Gastroesophageal sphincter (tissue), 3 donors: Measurements from ENCODE around the gene FAM117A.

Experiments
- POLR2A ChIP-seq, 2 donors: fragments of 450-650 bp; IDR thresholded peaks; one replicate each; pipeline ENCODE4 v1.6.1; 2017; ENCODE audit warnings: antibody characterized with exemption in 2 of 2, mild to moderate bottlenecking in 2 of 2, moderate library complexity in 1 of 2
- TF ChIP-seq, protein P1 (sequence below), 4 experiments: fragments of 200-600 bp in 2 of 4; fragments of 450-650 bp in 2 of 4; sonication (generic) in 1 of 4; IDR thresholded peaks; one replicate each; pipeline ENCODE4 v1.5.1; 2017 to 2019; ENCODE audit warnings: antibody characterized with exemption in 4 of 4, mild to moderate bottlenecking in 2 of 4, moderate library complexity in 2 of 4

DNA sequence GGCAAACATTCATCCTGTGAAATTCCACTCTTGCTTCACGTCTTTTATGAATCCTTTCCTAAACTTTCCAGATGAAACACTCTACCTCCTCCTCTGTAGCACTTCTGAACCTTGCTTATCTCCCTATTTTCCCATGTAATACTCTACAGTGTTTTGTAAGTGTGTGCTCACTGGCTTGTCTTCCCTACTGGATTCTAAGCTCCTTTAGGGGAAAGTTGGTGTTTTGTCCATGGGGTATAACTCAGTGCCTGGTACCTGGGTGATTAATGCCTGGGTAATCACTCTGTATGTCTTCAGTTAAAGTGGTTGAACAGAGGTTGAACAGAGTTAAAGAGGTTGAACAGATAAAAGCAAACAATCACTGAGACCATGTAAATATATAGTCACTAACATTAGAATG is 20.7 kb upstream of the FAM117A start:
- TF ChIP-seq, protein P1, sequence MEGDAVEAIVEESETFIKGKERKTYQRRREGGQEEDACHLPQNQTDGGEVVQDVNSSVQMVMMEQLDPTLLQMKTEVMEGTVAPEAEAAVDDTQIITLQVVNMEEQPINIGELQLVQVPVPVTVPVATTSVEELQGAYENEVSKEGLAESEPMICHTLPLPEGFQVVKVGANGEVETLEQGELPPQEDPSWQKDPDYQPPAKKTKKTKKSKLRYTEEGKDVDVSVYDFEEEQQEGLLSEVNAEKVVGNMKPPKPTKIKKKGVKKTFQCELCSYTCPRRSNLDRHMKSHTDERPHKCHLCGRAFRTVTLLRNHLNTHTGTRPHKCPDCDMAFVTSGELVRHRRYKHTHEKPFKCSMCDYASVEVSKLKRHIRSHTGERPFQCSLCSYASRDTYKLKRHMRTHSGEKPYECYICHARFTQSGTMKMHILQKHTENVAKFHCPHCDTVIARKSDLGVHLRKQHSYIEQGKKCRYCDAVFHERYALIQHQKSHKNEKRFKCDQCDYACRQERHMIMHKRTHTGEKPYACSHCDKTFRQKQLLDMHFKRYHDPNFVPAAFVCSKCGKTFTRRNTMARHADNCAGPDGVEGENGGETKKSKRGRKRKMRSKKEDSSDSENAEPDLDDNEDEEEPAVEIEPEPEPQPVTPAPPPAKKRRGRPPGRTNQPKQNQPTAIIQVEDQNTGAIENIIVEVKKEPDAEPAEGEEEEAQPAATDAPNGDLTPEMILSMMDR (IDR thresholded peaks at IDR 0.05) = no peak
- no peak for TF ChIP-seq POLR2A (IDR thresholded peaks at IDR 0.05)
